Calu3 (cell line): ENCODE data around the gene UBA6. TPM values are rescaled to one million over a fixed set of nuclear protein-coding genes. Genes with fewer than 3 reads are reported as not detected.

Source experiments
- BruUV-seq: library from RNA; stranded (reverse); fragments of 400-500 nt; replicated peaks from 2 replicates; lab custom pipeline; 2021; lab: Mats Ljungman, UMichigan
- CTCF ChIA-PET: fragments of 300-600 bp; sonication (Branson Sonifier 250); formaldehyde crosslinking; loops from one replicate; lab custom pipeline; 2022; ENCODE audit warnings: antibody characterized with exemption; lab: Charles Lee
- DNase-seq: peaks from one replicate; pipeline ENCODE4 v3.0.0; 2022
- H3K27ac Mint-ChIP-seq: one replicate; pipeline ENCODE4 v1.8.0; 2022; ENCODE audit warnings: mixed read lengths; ENCODE audit not compliant: unreplicated experiment
- H3K27me3 Mint-ChIP-seq: one replicate; pipeline ENCODE4 v1.8.0; 2022; ENCODE audit warnings: mixed read lengths; ENCODE audit not compliant: unreplicated experiment
- H3K36me3 Mint-ChIP-seq: one replicate; pipeline ENCODE4 v1.8.0; 2022; ENCODE audit warnings: mild to moderate bottlenecking, moderate library complexity, mixed read lengths; ENCODE audit not compliant: insufficient read depth, unreplicated experiment
- H3K4me1 Mint-ChIP-seq: one replicate; pipeline ENCODE4 v1.8.0; 2022; ENCODE audit warnings: mild to moderate bottlenecking, low read depth, mixed read lengths; ENCODE audit not compliant: unreplicated experiment
- H3K4me3 Mint-ChIP-seq: one replicate; pipeline ENCODE4 v1.8.0; 2022; ENCODE audit warnings: mild to moderate bottlenecking, low read depth, moderate library complexity, mixed read lengths; ENCODE audit not compliant: unreplicated experiment
- H3K9me3 Mint-ChIP-seq: one replicate; pipeline ENCODE4 v1.8.0; 2022; ENCODE audit warnings: low read depth, mixed read lengths; ENCODE audit not compliant: unreplicated experiment
- CTCF ChIP-seq: fragments of 200-600 bp; IDR thresholded peaks from one replicate; pipeline ENCODE4 v1.8.0; 2022; ENCODE audit warnings: antibody characterized with exemption; ENCODE audit not compliant: unreplicated experiment
- intact Hi-C: fragments of 100-400 bp; cut with micrococcal nuclease; formaldehyde crosslinking; loops from one replicate; pipeline ENCODE4 v1.10.0; 2022; ENCODE audit not compliant: unreplicated experiment
- total RNA-seq: library from RNA; stranded (reverse); gene quantifications from 2 replicates; pipeline ENCODE4 v1.2.3, GENCODE V29; 2022

UBA6 gene
- total RNA-seq, 1 experiment from 2014 or later: 66.1 TPM

DNA sequence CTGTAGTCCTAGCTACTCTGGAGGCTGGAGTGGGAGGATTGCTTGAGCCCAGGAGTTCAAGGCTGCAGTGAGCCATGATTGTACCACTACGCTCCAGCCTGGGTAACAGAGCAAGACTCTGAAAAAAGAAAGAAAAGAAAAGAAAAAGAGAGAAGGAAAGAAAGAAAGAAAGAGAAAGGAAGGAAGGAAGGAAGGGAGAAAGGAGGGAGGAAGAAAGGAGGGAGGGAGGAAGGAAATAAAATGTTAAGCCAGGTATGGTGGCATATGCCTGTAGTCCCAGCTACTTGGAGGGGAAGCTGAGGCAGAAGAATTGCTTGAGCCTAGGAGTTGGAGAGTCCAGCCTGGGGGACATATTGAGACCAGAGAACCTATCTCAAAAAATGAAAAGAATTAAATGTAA, 130.4 kb downstream of the UBA6 start:
- intact Hi-C loops: no loop called here
- CTCF ChIA-PET: no interaction called here
- Mint-ChIP-seq H3K4me1 (no peaks in the 10 kb centered on the region), H3K36me3 (no peaks in the 10 kb centered on the region), H3K4me3 (no peak overlapping the region), H3K27me3 (no peaks in the 10 kb centered on the region), H3K9me3 (no peaks in the 10 kb centered on the region), H3K27ac (no peak overlapping the region)
- no TSS peak for BruUV-seq
- TF ChIP-seq CTCF: no peak
- DNase-seq: no peak

DNA sequence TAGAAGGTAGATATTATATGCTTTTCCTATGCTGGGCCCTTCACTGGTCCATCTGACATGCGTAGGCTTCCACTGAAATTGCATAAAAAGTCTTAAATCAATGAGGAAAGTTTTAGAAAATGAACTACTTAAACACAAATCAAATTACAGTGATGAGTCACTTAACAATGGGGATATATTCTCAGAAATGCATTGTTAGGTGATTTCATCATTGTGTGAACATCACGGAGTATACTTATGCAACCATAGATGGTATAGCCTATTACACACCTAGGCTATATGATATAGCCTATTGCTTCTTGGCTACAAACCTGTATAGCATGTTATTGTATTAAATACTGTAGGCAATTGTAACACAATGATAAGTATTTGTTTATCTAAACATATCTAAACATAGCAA, 132.1 kb downstream of the UBA6 start:
- no TSS peak for BruUV-seq
- DNase-seq: no peak
- no peaks in the 10 kb centered on the region for H3K36me3 Mint-ChIP-seq

GRCh38 chr4:67566335-67566734, 134.6 kb downstream of the UBA6 start:
- H3K27ac Mint-ChIP-seq: no peak overlapping the region
- intact Hi-C loops: no loop called here
- peaks cover 7% of the 10 kb centered on the region for H3K36me3 Mint-ChIP-seq
- H3K4me3 Mint-ChIP-seq: no peak overlapping the region
- no TSS peak for BruUV-seq
- TF ChIP-seq CTCF: no peak
- H3K27me3 Mint-ChIP-seq: no peaks in the 10 kb centered on the region
- CTCF ChIA-PET: no interaction called here
- no peaks in the 10 kb centered on the region for H3K4me1 Mint-ChIP-seq
- no peaks in the 10 kb centered on the region for H3K9me3 Mint-ChIP-seq
- DNase-seq: no peak

More for the DNA sequence above, 132.1 kb downstream of the UBA6 start:
- no peaks in the 10 kb centered on the region for H3K9me3 Mint-ChIP-seq
- no peak overlapping the region for H3K27ac Mint-ChIP-seq
- no peak overlapping the region for H3K4me3 Mint-ChIP-seq
- intact Hi-C loops: no loop called here
- CTCF ChIA-PET: interaction anchor here (0.8 kb wide), 1 partner anchor 29 kb away, joined by 3 read pairs; no protein-coding TSS in a partner anchor
- H3K4me1 Mint-ChIP-seq: no peaks in the 10 kb centered on the region
- no peaks in the 10 kb centered on the region for H3K27me3 Mint-ChIP-seq
- no peak for TF ChIP-seq CTCF

- CTCF ChIA-PET: no interaction called here
- H3K27ac Mint-ChIP-seq: no peak overlapping the region
- H3K4me1 Mint-ChIP-seq: no peaks in the 10 kb centered on the region
- DNase-seq: no peak
- no peak overlapping the region for H3K4me3 Mint-ChIP-seq
- no peaks in the 10 kb centered on the region for H3K9me3 Mint-ChIP-seq
- no peak for TF ChIP-seq CTCF
- H3K27me3 Mint-ChIP-seq: no peaks in the 10 kb centered on the region
- intact Hi-C loops: no loop called here
- BruUV-seq: no TSS peak
- peaks cover 7% of the 10 kb centered on the region for H3K36me3 Mint-ChIP-seq
These were observed 135.7 kb downstream of the UBA6 start for GRCh38 chr4:67565284-67565683.

Other genes with a start within 250 kb of the UBA6 start
- 10.7 and 12.9 TPM in 2 replicates for gene CENPC, start 155.7 kb downstream of the UBA6 start, total RNA-seq
- not detected in 2 replicates for gene STAP1, start 142.4 kb downstream of the UBA6 start, total RNA-seq
- gene GNRHR, start 53.2 kb upstream of the UBA6 start, total RNA-seq: not detected in 2 replicates
- gene TMPRSS11D, start 182.8 kb upstream of the UBA6 start, total RNA-seq: not detected in 2 replicates